Cardiac fibroblast (primary cell): ENCODE results near the gene H2BW1.
"Not testable (repeated sequence)": the region's sequence is repeated elsewhere in the genome, so short reads cannot be mapped to it uniquely, and the experiment has no call there.

ENCODE experiments used
- DNase-seq, 2 donors: peaks; one replicate each; pipeline versions ENCODE4 v3.0.0 to v3.0.0-alpha.2; 2010; ENCODE audit warnings: low read depth in 2 of 2
- H3K4me3 ChIP-seq, 2 donors: replicated peaks in 1 of 2; 1 replicate in 1 of 2; 2 replicates in 1 of 2; pipeline ENCODE4 v1.5.1; 2011; ENCODE audit warnings: low read depth in 2 of 2, low read length in 2 of 2, mild to moderate bottlenecking in 2 of 2, moderate library complexity in 1 of 2
- CTCF ChIP-seq: IDR thresholded peaks from one replicate; pipeline ENCODE4 v1.5.1; 2011; ENCODE audit warnings: low read depth, mild to moderate bottlenecking, low read length, inconsistent platforms

Gene H2BW1

GRCh38 chrX:104013606-104014005 lies at the start of gene H2BW1:
TSS of gene H2BW1 (minus strand) at chrX:104013708. CDS start at chrX:104013576, 132 bp downstream.
- DNase-seq: no peak
- TF ChIP-seq CTCF: no peak
- no peak within 1 kb of the TSS for H3K4me3 ChIP-seq

GRCh38 chrX:104062636-104063035 lies 49.1 kb upstream of the H2BW1 start:
- DNase-seq, H3K4me3 ChIP-seq: not testable (repeated sequence)

- H3K4me3 ChIP-seq, DNase-seq: not testable (repeated sequence)
Measured at GRCh38 chrX:104054956-104055355, 41.4 kb upstream of the H2BW1 start.

- TF ChIP-seq CTCF: no peak
- no peak overlapping the region for H3K4me3 ChIP-seq
- DNase-seq: no peak
Measured at GRCh38 chrX:104047171-104047570, 33.7 kb upstream of the H2BW1 start.

GRCh38 chrX:104045642-104046041 lies 32.1 kb upstream of the H2BW1 start:
- TF ChIP-seq CTCF: no peak
- DNase-seq: no peak
- H3K4me3 ChIP-seq: no peak overlapping the region

- TF ChIP-seq CTCF: no peak
- DNase-seq: no peak
- no peak overlapping the region for H3K4me3 ChIP-seq
Measured at GRCh38 chrX:104041003-104041402, 27.5 kb upstream of the H2BW1 start.

DNA sequence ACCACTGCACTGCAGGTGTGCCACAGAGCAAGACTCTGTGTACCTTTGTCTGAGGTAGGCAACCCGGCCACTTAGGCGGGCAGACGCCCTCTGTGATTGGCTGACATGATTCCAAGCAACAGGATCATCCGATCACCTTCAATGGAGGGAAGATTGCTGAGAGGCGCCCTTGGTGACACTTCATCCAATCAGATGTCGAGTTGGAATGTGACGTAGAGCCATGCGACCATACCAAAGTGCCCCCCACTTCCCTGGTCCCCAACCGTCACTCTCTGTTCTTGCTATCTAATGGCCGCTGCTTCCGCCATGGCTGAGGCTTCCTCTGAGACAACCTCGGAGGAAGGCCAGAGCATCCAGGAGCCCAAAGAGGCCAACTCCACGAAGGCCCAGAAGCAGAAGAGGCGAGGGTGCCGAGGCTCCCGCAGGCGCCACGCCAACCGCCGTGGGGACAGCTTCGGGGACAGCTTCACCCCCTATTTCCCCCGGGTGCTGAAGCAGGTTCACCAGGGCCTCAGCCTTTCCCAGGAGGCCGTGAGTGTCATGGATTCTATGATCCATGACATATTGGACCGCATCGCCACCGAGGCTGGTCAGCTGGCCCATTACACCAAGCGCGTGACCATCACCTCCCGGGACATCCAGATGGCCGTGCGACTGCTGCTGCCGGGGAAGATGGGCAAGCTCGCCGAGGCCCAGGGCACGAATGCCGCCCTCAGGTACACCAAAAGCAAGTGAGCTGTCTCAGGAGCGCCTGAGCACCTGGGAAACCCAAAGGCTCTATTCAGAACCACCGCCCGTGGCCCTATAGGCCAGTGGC lies 26.4 kb upstream of the H2BW1 start, which contains the start of gene H2BW2:
Gene H2BW2, plus strand, starts transcription at position 268 of the 817 bp plus-strand sequence. Its CDS starts 39 bp downstream, at position 307.
- H3K4me3 ChIP-seq: no peak within 1 kb of the TSS
- TF ChIP-seq CTCF: no peak
- DNase-seq: no peak

- DNase-seq: peak; percentile 16 to 34
- no peak overlapping the region for H3K4me3 ChIP-seq
- no peak for TF ChIP-seq CTCF
Measured at GRCh38 chrX:104018126-104018525, 4.6 kb upstream of the H2BW1 start.

GRCh38 chrX:104015576-104015975 lies 2.1 kb upstream of the H2BW1 start:
- not testable (repeated sequence) for DNase-seq, H3K4me3 ChIP-seq
